GM18858 (cell line): ENCODE results near the gene CAPN15.

Experiments
- ATAC-seq: cut with Tn5 transposase; IDR thresholded peaks from one replicate; pipeline ENCODE4 v1.9.1; 2021; ENCODE audit not compliant: unreplicated experiment

The CAPN15 gene

DNA sequence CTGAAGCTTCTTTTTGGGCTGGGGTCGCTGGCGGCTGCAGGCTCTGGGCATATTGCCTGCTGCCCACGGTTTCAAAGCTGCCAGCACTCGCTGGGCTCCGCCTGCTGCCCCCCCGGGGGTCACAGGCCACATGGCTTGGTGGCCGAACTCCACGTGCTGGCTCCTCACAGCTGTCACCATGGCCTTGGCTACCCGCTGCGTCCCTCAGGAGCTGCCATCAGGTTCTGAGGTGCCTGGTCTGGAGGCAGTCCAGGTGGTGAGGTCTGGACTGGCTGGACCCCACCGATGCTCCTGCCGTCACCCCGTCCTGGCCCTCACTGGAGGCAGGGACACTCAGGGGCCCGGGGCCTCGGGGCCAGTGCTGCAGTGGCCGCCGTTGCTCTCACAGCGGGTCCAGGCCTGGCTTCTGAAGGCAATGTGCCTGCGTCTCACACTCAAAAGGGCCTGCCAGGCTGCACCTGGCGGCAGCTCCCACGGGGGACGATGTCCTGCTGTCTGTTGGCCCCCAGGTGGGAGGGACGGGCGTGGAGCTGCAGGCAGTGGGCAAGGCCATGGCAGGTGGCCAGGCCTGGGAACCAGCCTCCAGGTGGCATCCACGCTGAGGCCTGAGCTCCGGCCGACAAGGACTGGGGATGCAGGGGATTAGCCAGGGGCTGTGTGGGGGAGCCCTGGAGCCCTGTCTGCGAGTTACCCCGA lies 13.3 kb downstream of the CAPN15 start:
- ATAC-seq: no peak

DNA sequence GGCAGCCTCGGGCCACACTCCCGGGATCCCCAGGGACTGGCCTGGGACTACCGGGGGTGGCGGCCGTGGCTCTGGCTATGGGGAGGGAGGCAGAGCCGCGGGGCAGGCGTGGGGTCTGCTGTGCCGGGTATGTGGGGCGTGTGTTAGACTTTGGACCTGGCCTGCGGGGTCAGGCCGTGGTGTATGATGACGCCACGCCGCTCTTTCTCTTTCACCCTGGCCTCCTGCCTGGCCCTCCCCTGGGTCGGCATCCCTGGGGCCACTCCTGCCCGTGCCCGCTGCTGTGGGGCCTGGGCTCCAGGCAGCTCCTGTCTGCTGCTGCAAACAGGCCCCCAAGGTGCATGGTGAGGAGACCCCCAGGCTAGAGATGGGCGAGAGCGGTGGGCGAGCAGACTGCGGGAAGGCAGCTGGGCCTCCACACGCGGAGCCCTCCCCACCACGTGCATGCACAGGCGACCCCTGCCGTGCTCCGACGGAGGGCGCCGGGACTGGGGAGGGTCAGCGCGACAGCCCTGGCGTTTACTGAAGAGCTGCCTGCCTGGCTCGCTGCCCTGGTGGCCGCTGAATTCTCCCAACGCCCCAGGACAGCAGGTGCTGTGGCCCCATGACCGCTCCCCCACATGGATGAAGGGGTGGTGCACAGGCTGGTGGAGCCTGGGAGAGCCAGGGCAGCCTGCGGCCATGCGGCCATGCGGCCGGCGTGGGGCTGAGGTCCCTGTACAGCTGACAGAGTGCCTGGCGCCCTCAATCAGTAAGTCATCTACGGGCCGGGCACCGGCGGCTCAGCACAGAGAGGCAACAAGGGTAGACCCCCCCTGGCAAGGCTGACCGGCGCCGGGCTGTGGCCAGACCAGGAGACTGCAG lies 16.0 kb downstream of the CAPN15 start:
- no peak for ATAC-seq

DNA sequence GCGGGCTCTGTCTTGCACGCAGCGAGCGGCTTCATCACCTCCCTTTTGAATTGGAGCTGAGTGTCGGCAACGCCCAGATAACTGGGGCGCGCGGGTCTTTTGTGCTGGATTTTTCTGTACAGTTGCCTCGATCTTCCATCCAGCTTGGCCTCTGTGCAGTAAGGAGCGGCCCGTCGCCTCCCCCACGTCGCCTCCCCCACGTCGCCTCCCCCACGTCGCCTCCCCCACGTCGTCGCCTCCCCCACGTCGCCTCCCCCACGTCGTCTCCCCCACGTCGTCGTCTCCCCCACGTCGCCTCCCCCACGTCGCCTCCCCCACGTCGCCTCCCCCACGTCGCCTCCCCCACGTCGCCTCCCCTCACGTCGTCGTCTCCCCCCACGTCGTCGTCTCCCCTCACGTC lies 17.0 kb downstream of the CAPN15 start:
- no peak for ATAC-seq

DNA sequence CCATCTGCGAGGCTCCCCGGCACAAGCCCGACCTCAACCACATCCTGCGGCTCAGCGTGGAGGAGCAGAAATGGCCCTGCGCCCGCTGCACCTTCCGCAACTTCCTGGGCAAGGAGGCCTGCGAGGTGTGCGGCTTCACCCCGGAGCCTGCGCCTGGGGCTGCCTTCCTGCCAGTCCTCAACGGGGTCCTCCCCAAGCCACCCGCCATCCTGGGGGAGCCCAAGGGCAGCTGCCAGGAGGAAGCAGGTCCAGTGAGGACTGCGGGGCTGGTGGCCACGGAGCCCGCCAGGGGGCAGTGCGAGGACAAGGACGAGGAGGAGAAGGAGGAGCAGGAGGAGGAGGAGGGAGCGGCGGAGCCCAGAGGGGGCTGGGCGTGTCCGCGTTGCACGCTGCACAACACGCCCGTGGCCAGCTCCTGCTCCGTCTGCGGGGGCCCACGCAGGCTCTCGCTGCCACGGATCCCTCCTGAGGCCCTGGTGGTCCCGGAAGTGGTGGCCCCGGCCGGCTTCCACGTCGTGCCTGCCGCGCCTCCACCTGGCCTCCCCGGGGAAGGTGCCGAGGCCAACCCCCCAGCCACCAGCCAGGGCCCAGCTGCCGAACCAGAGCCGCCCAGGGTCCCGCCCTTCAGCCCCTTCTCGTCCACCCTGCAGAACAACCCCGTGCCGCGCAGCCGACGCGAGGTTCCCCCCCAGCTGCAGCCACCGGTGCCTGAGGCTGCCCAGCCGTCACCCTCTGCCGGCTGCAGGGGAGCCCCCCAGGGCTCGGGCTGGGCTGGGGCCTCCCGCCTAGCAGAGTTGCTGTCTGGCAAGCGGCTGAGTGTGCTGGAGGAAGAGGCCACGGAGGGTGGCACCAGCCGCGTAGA lies 19.6 kb downstream of the CAPN15 start:
- no peak for ATAC-seq

DNA sequence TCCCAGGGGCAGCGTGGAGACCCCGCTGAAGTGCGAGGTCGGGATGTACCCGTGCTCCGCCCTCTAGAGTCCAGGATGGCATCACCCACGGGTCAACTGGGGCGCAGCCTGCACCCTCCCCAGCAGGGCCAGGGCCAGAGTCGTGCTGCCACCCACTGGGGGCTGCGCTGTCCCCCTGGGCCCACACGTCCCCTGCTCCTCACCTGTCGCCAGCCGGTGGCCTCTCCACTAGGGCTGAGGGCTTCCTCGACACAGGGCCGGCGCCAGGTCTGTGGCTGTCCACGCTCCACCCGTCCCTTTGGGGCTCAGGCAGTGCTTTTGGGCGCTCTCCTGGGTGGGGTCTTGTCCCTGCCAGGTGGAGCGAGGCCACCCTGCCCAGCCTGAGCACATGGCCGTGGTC lies 21.1 kb downstream of the CAPN15 start:
- ATAC-seq: no peak

DNA sequence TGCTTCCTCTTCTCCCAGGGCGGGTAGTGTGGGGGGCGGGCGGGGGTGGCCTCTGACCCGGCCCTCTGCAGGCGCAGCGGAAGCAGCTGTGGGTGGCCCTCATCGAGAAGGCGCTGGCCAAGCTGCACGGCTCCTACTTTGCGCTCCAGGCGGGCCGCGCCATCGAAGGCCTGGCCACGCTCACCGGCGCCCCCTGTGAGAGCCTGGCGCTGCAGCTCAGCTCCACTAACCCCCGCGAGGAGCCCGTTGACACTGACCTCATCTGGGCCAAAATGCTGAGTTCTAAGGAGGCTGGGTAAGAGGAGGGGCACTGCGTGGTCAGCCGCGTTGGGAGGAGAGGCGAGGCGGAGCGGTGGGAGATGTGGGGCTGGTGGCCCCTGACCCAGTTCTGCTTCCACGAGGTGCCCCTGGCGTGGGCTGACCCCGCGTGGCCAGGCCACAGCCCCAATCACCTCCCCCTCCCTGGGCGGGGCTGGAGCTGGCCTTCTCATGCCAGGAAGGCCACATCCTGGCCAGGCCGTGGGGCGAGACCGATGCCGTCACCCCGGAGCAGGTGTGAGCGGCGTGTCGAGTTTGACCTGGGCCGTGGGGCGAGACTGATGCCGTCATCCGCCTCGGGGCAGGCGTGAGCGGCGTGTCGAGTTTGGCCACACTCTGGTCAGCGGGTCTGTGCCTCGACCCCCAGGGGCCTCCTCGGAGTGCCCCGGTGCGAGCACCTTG lies 22.2 kb downstream of the CAPN15 start:
- no peak for ATAC-seq

DNA sequence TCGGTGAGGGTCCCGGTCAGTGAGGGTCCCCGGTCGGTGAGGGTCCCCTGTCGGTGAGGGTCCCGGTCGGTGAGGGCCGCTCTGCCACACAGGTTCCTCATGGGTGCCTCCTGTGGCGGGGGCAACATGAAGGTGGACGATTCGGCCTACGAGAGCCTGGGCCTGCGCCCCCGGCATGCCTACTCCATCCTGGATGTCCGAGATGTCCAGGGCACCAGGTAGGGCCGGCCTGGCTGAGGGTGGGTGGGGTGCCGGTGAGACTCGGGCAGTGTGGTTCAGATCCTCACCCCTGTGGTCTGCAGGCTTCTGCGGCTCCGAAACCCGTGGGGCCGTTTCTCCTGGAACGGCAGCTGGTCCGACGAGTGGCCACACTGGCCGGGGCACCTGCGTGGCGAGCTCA lies 23.7 kb downstream of the CAPN15 start:
- ATAC-seq: no peak

DNA sequence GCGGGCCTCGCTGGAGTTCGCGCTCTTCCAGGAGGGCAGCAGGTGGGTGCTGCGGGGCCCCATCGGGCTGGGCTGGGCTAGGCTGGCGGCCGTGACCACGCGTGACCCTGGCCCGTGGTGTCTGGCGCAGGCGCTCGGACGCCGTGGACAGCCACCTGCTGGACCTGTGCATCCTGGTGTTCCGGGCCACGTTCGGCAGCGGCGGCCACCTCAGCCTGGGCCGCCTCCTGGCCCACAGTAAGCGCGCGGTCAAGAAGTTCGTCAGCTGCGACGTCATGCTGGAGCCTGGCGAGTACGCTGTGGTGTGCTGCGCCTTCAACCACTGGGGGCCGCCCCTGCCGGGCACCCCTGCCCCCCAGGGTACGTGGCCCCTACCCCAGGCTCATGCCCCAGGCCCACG lies 24.7 kb downstream of the CAPN15 start:
- no peak for ATAC-seq

DNA sequence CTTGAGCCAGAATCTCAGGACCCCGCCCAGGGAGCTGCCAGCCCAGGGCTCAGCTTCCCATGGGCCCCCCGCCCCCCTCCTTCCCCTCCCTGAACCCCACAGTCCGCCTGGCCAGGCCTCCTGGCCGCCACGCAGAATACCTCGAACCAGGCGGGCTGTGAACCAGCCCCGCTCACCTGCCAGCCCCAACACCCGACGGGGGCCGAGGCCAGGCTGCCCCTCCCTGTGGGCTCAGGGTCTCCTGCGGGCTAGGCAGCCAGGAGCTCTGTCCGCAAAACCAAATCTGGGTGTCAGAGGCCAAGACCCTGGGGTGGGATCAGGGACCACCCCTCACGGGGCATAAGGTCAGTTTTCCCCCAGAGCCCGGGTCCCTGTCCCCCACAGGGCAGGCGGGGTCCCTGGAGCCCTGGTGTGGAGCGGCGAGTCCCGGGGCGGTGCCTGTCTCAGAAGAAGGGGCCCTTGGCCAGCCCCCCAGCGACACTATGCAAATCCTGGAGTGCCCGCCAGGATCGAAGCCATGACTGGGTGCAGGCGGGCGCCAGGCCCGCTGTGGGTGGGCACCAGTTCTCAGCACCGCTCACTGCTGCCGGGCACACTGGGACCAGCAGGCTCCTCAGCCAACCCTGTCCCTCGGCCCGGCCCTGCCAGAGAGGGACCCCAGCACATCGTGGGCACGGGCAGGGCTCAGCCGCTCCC lies 26.2 kb downstream of the CAPN15 start:
- no peak for ATAC-seq

DNA sequence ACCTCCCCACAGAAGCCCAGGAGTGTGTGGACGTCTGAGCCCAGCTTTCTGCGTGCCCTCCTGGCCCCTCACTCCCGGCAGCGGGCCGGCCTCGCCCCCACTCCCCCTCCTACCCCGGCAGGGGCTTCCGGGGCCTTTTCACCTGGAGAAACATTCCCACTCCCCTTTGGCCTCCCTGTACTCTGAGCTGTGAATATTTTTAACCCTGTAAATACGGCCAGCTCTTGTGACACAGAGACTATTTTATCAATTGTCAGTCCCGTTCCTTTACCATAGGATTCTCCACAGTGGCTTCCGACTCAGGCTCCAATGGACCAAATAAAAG lies 26.7 kb downstream of the CAPN15 start:
- ATAC-seq: no peak

DNA sequence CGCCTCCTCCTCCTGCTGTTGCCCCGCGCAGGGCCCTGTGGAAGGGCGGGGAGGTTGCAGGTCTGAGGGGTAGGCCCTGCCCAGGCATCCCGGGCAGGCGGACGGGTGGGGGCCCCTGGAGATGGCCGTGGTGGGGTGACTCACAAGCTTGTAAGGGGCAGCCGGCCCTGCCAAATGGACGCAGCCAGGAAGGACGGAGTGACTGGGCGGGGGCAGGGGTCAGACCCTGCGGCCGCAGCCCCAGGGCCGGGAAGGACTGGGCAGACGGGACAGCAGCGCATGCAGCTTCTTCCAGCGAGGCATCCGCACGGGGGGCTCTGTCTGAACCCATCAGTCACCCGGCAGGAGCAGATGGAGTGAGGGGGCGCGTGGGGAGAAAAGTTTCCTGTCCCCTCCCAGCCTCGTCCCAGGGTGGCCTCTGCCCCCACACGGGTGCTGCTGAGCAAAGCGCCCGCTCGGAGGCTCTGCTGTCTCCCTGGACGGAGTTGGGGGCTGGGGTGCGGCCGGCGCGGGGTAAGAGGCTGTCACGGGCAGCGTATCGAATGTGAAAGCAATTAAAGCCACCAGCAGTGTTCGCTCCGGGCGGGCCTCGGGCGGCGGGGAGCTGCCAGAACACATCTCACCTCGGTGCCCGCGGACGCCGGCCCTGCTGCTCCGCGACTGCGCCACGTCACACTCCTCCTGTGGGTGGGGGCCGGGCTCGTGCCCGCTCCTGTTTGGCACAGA lies 27.3 kb downstream of the CAPN15 start:
- ATAC-seq: no peak

DNA sequence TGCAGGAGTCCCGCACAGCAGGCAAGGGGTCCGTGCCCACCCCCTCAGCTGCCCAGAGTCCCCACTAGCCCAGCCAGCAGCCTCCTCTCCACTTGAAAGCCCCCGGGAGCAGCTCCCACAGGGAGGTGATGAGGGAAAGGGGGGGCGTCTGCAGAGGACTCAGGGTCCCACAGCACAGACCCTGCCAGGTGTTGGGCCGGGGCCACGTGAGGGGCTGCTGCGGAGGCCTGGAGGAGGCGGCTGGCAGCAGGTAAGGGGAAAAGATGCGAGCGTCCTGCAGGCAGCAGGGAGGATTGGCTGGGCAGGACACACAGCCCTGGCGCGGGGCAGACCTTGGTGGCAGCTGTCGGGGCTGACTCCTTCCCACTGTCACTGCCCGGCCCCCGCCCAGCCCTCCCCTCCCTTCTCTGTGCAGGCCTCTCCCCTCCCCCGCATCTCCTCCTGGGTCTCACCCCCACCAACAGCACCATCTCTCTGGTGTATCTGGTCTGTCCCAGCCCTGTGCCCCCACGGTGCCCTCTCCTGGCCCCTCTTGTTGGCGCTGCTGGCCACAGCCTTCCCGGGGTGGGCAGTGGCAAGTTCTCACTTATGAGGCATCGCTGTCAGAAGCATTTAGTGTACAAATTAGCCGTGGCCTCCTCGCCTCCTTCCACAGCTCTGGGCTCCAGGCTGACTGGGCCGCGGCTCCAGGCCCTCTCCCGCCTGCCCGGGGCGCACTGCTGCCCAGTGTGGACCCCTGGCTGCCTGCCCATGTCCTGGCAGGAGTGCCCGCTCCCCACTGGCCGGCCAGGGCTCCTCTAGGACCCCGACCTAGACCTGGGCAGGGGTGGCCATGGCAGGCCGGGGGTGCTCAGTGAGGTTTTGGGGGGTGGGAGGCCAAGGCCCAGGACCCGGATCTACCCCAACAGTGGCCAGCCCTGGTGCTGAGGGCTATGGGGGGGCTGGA lies 28.3 kb downstream of the CAPN15 start:
- no peak for ATAC-seq

DNA sequence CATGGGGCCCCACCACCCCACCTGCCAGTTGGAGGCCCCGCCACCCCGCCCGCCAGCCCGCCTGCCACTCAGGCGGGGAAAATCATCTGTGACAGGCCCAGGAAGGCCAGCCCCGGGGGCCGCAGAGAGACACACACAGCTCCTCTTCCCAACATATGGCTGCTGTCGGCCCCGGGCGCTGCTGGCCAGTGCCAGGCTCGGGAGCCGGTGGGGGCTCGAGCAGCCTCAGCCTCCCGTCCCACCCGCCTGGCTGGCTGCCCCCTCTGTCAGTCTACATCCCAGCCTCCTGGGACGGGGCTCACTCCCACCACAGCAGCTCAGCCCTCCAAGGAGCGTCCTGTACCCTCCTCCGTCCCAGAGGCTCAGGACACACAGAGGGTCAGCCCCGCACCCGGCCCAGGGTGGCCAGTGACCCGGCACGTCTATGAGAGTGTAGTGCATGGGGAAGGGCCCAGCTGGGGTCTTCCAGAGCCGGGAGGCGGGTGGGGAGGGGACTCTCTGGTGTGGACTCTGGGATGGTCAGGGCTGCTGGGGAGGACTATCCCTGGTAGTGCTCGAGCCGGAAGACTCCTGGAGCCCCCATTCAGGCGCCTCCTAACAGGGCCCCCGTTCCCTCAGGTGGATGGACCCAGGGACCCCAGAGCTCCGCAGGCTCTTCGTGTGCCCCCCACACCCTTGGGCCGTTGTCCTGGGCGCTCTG lies 29.1 kb downstream of the CAPN15 start:
- ATAC-seq: no peak

DNA sequence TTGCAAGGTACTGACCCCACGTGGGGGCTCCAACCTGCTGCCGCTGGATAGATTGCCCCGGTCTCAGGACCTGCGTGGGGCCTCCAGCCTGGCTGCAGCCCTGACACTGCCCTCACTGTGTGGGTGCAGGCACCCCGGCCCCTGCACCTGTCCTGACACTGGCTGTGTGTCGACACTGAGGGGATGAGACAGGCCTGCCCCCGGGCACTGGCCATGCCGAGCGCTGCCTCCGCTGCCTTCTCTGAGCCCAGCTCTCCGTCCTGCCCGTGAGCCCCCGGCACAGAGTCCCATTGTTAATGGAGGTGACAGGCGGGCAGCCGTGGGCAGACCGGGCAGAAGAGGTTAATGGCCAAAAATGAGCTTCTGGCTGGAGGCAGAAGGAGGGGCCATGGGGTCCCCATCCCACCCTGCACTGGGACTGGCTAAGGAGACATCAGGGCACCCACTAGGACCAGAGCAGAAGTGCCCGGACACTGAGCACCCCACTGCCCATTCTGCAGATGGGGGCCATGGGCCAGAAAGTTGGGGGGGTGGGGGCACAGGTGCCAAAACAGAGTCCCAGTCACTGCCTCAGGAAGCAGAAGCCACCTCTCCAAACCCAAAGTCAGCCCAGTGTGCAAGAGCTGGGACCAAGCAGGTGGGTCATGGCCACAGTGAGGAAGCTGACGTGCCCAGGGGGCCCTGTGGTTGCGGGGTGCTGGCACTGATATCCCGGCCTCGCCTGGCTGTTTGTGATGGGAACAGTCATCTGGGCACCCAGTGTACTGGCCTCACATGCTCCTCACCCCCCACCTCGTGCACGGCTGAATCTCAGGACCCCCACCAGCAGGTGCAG lies 30.2 kb downstream of the CAPN15 start:
- ATAC-seq: no peak

DNA sequence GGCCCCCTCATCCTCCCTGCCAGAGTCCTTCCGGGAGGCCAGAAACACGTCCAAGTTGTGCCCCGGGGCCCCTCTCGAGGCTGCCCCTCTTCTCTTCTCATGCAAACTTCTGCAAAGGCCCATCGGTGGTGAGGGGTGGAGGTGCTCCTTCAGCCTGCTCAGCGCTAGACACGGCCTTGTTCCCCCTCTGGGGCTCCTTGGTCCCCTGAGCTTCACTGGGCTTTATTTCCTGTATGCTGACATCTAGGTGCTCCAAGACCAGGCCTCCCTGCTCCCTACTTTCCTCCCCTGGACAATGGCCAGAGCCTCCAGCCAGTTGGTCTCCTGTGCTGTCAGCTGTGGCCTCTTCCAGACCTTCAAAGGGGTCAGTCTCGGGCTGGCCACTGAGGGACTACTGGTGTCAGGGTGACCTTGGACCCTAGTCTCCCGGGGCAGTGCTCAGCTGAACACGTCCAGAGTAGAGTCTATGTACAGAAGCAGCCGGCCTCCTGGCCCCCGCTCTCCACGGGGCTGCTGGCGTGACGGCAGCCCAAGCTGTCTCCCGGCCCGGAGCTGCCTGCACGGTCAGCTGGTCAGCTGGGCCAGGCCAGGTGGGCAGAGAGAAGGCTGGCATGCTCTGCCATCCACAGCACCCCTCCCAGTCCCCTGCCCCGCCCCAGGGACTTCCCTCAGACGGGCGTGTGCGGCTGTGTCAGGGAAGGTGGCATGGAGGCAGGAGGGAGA lies 30.9 kb downstream of the CAPN15 start:
- ATAC-seq: no peak

DNA sequence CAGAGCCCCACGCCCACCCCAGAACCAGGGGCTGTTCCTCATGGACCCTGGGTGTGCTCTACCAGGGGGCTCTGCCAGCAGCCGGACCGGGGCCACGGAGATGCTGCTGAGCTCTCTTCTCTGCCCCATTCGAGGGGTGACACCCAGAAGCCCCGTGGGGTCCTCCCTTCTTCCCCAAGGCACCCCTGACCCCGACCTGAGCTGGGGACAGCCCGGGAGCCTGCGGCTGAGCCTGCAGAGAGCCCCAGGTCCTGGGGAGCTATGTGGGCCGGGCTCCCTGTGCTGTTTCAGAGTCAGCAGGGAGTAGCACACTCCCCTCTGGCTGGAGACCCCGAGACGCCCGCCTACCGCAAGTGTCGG lies 31.5 kb downstream of the CAPN15 start:
- ATAC-seq: no peak
